ENCODE results near the gene CKS1B.
A peak's percentile ranks its signal among the peaks of the same experiment; 100 is the strongest.

Gene CKS1B

DNA sequence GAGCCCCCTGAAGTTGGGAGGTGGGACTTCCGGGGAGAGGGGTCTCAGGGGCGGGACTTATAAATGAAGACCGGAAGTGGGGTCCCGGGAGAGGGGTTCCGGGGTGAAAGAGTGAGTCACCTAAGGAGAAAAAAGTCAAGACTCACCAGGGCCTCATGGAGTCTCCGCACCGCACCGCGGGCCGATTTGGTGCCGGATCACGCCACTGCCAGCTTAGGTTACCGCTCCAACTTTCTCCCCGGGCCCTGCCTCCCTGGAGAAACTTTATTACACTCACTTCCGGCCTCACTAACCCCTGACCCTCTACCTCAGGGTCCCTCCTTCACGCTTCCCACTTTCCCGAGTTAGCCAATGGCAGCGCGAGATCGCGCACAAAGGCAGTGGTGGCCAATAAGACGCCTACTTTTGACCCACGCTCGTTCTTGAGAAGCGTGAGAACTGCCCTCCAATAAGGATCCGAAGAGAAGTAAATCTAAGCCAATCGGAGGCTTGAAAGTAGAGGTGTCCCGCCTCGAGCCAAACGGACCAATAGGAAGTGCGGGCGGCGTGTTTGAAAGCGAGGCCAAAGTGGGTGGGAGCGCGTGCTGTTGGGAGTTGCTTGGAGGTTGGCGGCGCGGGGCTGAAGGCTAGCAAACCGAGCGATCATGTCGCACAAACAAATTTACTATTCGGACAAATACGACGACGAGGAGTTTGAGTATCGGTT, at the start of gene CKS1B:
Gene CKS1B (plus strand): TSS at position 580 of the 706 bp plus-strand sequence. CDS start 65 bp downstream, at position 645.
- DNase-seq = peak; percentile 96

DNA sequence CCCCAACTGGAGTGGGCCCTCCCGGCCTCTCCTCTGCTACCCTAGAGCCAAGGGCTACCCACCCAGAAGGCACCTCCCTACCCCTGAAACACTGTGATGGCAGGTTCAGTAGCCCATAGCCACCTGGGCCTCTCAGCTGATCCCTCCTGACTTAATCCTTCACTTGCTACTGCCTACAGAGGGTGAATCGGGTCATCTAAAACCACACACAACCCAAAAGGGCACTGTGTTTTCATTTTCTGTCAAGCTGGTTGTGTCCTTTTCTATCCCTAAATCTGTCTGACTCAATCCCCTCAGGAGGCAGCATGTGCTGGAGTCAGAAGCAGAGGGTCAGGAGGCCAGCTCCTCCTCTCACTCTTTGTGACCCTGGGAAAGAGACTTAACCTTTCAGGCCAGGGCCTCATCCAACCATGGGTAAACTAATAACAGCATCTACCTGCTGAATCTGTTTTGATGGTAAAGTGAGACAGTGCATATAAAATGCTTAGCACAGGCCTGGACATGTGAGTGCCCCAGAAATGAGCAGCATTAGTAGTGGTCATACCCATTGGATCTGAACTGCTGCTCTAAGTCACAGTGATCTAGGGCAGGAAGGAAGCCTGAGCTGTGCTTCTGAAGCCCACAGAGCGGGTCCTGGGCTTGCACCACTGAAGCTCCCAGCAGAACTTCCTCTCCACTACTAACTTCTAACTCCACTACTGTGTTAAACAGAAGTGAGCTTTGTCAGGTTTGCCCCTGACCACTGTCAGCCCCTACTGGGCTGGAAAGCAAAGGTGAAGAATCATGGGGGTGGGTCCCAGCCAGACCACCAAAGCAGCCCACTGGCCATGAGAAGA, 48.9 kb upstream of the CKS1B start:
- DNase-seq = no peak

DNA sequence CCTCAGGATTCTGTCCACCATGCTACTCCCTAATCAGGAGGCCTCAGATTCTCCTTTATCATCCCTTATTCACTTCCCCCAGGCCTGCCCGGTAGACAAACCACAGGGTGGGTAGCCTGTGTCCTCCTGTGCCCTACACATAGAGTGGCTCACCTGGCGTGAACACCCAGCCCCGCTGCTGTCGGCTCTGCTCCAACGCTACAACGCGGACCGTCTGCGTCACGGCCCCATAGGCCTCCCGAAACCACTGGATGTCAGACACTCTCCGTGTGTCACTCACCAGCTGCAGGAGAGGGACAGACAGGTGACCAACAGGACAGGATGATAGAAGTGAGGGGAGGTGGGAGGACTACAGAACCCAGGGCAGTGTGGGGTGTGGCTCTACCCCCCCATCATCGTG, 48.3 kb upstream of the CKS1B start:
- no peak for DNase-seq

GRCh38 chr1:154931940-154932487, 42.5 kb upstream of the CKS1B start:
- DNase-seq = no peak

DNA sequence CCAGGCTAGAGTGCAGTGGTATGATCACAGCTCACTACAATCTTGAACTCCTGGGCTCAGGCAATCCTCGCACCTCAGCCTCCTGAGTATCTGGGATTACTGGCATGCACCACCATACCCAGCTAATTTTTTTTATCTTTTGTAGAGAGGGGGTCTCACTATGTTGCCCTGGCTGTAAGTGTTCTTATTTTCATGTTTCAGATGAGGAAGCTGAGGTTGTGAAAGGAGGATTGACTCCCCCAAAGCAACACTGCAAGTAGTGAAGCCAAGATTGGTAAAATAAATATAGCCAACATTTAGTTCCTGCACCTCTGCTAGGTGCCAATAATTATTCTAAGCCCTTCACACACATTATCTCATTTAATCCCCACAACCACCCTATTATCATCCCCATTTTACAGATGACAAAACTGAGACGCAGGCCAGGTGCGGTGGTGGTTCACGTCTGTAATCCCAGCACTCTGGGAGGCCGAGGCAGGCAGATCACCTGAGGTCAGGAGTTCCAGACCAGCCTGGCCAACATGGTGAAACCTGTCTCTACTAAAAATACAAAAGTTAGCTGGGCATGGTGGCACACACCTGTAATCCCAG, 40.0 kb upstream of the CKS1B start:
- no peak for DNase-seq

DNA sequence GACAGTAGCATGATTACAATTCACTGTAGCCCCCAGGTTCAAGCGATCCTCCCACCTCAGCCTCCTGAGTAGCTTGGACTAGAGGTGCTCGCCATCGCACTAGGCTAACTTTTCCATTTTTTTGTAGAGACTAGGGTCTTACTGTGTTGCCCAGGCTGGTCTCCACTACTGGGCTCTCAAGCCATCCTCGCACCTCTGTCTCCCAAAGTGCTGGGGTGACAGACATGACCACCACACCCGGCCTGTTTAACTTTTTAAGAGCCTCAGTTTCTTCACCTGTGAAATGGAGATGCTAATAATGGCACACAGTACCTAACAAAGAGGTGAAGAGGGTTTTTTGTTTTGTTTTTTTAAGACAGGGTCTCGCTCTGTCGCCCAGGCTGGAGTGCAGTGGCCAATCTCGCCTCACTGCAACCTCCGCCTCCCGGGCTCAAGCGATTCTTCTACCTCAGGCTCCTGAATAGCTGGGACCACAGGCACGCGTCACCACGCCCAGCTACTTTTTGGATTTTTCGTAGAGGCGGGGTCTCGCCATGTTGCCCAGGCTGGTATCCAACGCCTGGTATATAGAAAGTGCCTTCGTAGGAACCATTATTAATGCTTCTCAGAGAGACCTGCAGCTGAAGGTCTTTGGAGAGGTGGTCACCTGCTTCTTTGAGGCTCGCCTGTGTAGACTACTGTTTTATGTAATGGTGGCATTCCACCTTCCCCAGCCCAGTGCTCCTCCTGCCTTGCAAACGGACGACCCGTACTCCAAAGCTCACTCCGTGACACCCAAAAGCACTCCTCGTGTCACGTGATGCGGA, 38.5 kb upstream of the CKS1B start:
- no peak for DNase-seq

GRCh38 chr1:154936555-154937084, 37.9 kb upstream of the CKS1B start, which contains the start of gene PMVK:
Gene PMVK (minus strand): TSS chr1:154936719. CDS start chr1:154936685, 34 bp downstream.
- DNase-seq = peak; percentile 87

- peak; percentile 86 for DNase-seq
These were observed 37.1 kb upstream of the CKS1B start for GRCh38 chr1:154937085-154937987.

DNA sequence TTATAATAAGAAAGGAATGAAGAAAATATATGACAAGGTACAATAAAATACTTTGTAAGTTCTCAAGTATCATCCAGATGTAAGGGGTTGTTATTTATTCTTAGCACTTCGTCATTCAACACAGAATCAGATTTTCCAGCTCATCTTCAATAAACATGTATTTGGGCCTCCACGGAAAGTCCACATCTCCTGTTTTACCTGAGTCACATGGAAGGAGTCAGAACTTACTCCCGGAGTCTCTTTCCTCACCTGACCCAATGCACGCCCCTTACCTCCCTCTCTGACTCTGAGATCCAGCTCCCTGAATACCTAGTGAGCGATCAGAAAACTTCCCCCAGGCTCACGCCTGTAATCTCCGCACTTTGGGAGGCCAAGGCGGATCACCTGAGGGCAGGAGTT, 36.5 kb upstream of the CKS1B start:
- no peak for DNase-seq

- no peak for DNase-seq
These were observed 35.7 kb upstream of the CKS1B start for GRCh38 chr1:154938604-154939399.

- no peak for DNase-seq
These were observed 34.3 kb upstream of the CKS1B start for GRCh38 chr1:154940213-154940560.

DNA sequence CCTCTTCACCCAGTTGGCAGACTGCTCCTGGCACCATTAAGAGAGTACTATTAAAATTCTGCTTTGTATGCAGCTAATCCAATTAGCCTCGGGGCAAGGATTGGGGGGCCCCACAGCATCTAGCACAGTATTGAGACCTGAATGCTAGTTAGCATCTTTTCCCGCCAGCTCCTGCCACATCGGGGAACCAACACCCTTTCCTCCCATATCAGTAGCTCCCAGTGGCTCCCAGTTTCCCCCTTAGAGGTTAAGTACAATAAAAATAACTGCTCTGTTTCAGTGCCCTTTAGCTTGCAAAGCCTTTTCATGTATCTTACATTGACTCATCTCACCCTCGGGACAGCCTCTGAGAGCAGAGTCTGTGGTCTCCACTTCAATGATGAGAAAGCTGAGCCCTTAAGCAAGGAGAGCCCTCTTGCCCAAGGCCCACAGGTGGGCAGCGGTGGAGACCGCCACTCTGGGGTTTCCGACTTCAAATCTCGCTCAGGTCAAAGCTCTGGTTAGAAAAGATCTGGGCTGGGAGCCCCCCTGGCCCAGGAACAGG, 33.8 kb upstream of the CKS1B start:
- no peak for DNase-seq

DNA sequence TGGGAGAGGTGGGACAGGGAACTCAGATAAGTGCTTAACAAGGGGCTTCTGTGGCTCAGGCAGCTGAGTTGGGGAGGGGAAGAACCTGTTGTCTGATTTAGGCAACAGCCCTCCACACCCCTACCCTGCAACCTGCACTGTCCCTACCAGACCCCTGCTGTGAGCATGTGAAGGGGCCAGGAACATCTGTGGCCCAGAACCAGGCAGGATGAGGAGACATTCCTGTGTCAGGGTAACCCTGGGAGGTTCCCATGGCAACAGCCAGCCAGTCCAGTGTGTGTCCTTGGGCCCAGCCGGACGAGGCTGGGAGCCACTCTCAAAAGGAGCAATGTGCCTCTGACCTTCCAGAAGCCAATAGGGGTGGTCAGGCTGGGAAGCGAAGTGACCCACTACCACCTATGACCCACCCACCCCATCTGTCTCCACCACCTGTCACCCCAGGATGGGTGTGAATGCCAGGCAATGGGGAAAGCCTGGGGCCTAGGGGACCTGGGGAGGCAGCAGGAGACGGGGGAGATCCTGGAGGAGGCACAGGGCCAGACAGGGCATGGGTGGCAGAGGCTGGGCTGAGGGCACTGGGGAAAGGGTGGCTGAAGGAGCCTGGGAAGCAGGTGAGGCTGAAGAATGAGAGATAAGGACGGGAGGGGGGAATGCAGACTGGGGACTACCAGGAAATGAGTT, 33.0 kb upstream of the CKS1B start:
- no peak for DNase-seq

DNA sequence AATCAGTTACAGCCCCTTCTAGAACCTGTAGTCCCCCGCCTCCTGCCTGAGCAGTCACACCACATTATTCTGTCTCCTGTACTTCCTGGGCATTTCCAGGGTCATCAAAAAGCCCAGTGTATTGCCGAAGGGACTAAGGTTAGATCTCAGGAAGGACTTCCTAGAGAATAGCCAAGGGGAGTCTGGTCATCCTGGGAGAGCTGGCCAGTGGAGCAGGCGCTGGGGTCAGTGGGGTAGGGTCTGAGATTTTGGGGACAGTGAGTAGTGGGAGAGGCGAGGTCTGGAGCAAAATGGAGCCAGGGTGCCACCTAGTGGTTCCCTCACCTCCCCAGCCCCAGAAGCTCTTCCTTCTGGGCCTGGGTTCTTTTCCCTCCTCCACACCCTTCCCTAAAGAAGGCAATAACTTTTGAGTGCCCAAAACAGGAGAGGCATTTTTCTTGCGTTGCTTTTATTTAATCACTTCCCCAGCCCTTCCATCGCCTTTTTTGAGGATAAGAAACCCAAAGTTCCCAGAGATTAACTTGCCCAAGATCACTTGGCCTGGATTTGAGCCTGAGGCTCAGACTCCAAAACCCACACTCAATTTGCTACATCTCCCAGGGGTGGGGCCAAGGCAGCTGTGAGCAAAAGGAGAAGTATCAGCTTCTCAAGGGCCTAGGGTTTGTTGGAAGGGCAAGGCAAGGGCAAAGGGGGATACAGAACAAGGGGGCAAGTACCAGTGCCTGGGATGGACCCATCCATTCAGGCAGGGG, 30.7 kb upstream of the CKS1B start:
- no peak for DNase-seq

DNA sequence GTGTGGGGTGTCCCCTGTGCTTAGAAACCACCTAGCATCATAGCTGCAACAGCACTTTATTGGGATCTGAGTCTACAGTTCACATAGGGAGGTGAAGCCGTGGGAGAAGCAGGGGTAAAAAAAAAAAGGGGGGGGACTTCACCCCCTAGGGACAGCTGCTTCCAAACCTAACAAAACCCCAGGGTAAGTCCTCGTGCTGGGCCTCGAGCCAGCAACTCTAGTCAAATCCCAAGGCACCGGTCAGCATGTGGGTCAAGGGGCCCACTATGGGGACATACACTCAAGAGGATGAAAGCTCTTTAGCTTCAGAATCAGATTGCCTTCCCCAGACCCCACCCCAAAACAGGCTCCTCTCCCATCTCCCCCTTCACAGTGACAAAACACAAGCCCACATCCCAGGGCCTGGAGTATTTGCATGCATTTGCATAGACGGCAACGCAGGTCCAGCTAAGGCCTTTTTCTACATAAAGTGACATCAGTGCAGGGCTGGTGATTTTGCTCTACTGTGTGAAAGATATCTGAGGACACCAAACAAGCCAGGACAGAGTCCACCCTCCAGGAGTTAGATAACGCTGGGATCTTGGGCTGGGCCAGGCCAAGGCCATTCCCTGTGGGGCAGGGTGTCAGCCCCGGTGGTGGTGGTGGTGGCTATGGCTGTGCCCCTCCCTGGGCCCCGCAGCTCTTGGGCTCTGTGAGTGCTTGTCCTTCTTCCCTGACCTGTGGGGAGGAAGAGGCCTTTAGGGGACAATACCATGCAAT, 29.9 kb upstream of the CKS1B start:
- no peak for DNase-seq

DNA sequence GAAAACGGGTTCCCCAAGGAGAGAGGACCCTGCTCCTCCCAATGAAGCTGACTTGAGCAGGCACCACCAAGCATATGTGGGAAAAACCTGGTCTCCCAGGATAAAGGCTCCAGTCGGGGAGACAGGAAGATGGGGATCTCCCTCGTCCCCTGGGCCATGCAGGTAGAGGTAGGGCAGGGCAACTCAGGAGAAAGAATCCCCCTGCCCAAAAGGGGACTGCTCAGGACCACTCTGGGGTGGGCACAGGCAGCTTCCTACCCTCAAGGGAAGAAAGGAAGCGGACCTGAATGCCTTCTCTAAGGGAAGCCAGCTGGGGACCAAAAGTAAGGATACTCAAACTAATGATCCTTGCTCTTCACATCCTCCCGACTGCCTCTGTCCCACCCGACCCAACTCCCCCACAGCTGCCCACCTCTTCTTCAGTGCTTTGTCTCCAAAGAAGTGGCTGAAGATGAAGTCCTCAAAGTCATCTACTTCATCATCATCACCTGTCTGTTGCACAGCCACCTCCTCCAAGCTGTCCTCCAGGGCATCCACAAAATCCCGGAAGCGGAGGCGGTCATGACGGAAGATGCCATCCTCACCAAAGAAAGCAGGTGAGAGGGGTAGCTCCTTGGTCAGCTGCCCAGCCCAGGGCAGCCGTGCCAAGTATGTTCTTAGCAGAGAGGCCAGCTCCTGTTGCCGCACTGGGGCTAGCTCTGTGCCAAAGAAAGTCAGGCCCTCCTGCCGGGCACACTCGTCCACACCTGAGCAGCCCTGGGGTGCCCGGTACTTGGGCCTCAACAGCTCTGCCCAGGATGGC, 29.1 kb upstream of the CKS1B start:
- no peak for DNase-seq

Measured in T1000 (cell line).